ENCODE results near the gene CDH4. TPM values are rescaled to one million over a fixed set of nuclear protein-coding genes. Genes with fewer than 3 reads are reported as not detected.

The CDH4 gene
- polyA plus RNA-seq, 1 donor (not counting 4 experiments of a cell fraction or from before 2014, with no cell fraction given), result 2.2 TPM

GRCh38 chr20:61775423-61775822 lies 523.4 kb downstream of the CDH4 start:
- no peak for FAIRE-seq

GRCh38 chr20:61776491-61777075 lies 524.5 kb downstream of the CDH4 start:
- H3K9me3 ChIP-seq (ENCODE audit: control insufficient read depth, low read depth, low read length), result no peaks in the 10 kb centered on the region
- dilution Hi-C loops (cut with MboI; ENCODE audit: extremely low pct_ligation_motif_present, low sequenced_read_pairs), result no loop called here
- peaks cover 22% of the 10 kb centered on the region for H3K27me3 ChIP-seq (ENCODE audit: control insufficient read depth, extremely low read depth, insufficient read depth, low read length)
- no peak for TF ChIP-seq EZH2 (IDR thresholded peaks at IDR 0.05; ENCODE audit: low read length)
- no peak for TF ChIP-seq CTCF (optimal IDR thresholded peaks at IDR 0.05 in 1 of 3, IDR thresholded peaks at IDR 0.05 in 1 of 3, conservative IDR thresholded peaks at IDR 0.05 in 1 of 3; ENCODE audit: extremely low read depth in 1 of 3, insufficient read depth in 2 of 3, low read length in 3 of 3)
- H3K4me1 ChIP-seq (ENCODE audit: control insufficient read depth, extremely low read depth, insufficient read depth, low read length), result no peaks in the 10 kb centered on the region
- H3K4me2 ChIP-seq (ENCODE audit: control insufficient read depth, extremely low read depth, insufficient read depth, low read depth, low read length), result no peak overlapping the region
- H4K20me1 ChIP-seq (ENCODE audit: control insufficient read depth, extremely low read depth, insufficient read depth, low read length), result peaks cover 5% of the 10 kb centered on the region
- H3K27ac ChIP-seq (ENCODE audit: control insufficient read depth, insufficient read depth, low read length), result no peak overlapping the region
- H3K79me2 ChIP-seq (ENCODE audit: control insufficient read depth, insufficient read depth, low read length), result no peaks in the 10 kb centered on the region
- no peaks in the 10 kb centered on the region for H3K36me3 ChIP-seq (ENCODE audit: control insufficient read depth in 2 of 2, extremely low read depth in 1 of 2, insufficient read depth in 2 of 2, low read length in 2 of 2)
- no peak overlapping the region for H2AFZ ChIP-seq (ENCODE audit: control insufficient read depth, low read length)
- FAIRE-seq, result no peak
- H3K9me1 ChIP-seq (ENCODE audit: control insufficient read depth, extremely low read depth, insufficient read depth, low read length), result peaks cover 2% of the 10 kb centered on the region
- no peak overlapping the region for H3K9ac ChIP-seq (ENCODE audit: control insufficient read depth, extremely low read depth, insufficient read depth, low read length)
- no peak overlapping the region for H3K4me3 ChIP-seq (ENCODE audit: control insufficient read depth in 2 of 3, extremely low read depth in 1 of 3, insufficient read depth in 2 of 3, low read depth in 1 of 3, low read length in 3 of 3)
- DNase-seq (ENCODE audit: low read depth, low spot score), result no peak

More at GRCh38 chr20:61775423-61775822, 523.4 kb downstream of the CDH4 start:
- Histone ChIP-seq H3K27ac (ENCODE audit: control insufficient read depth, insufficient read depth, low read length) (no peak overlapping the region), H3K4me1 (ENCODE audit: control insufficient read depth, extremely low read depth, insufficient read depth, low read length) (no peaks in the 10 kb centered on the region), H3K36me3 (ENCODE audit: control insufficient read depth in 2 of 2, extremely low read depth in 1 of 2, insufficient read depth in 2 of 2, low read length in 2 of 2) (no peaks in the 10 kb centered on the region), H3K79me2 (ENCODE audit: control insufficient read depth, insufficient read depth, low read length) (no peaks in the 10 kb centered on the region), H3K4me2 (ENCODE audit: control insufficient read depth, extremely low read depth, insufficient read depth, low read depth, low read length) (no peak overlapping the region), H2AFZ (ENCODE audit: control insufficient read depth, low read length) (no peak overlapping the region), H4K20me1 (ENCODE audit: control insufficient read depth, extremely low read depth, insufficient read depth, low read length) (peaks cover 5% of the 10 kb centered on the region), H3K9me1 (ENCODE audit: control insufficient read depth, extremely low read depth, insufficient read depth, low read length) (peaks cover 2% of the 10 kb centered on the region), H3K9me3 (ENCODE audit: control insufficient read depth, low read depth, low read length) (no peaks in the 10 kb centered on the region), H3K9ac (ENCODE audit: control insufficient read depth, extremely low read depth, insufficient read depth, low read length) (no peak overlapping the region), H3K27me3 (ENCODE audit: control insufficient read depth, extremely low read depth, insufficient read depth, low read length) (peaks cover 14% of the 10 kb centered on the region), H3K4me3 (ENCODE audit: control insufficient read depth in 2 of 3, extremely low read depth in 1 of 3, insufficient read depth in 2 of 3, low read depth in 1 of 3, low read length in 3 of 3) (no peak overlapping the region)
- DNase-seq (ENCODE audit: low read depth, low spot score), result no peak
- dilution Hi-C loops (cut with MboI; ENCODE audit: extremely low pct_ligation_motif_present, low sequenced_read_pairs), result no loop called here
- TF ChIP-seq CTCF (optimal IDR thresholded peaks at IDR 0.05 in 1 of 3, IDR thresholded peaks at IDR 0.05 in 1 of 3, conservative IDR thresholded peaks at IDR 0.05 in 1 of 3; ENCODE audit: extremely low read depth in 1 of 3, insufficient read depth in 2 of 3, low read length in 3 of 3) (no peak), EZH2 (IDR thresholded peaks at IDR 0.05; ENCODE audit: low read length) (no peak)

All from keratinocyte (primary cell).